Thoracic aorta (tissue), 2 donors: ENCODE measurements around the gene UBAC2. TPM values are rescaled to one million over a fixed set of nuclear protein-coding genes. Genes with fewer than 3 reads are reported as not detected.

Source experiments
- ATAC-seq: fragments of 150-250 bp; one replicate; pipeline ENCODE4 v1.8.0; 2017; ENCODE audit warnings: low read depth; ENCODE audit not compliant: insufficient number of reproducible peaks, low FRiP score
- DNase-seq: peaks from one replicate; pipeline ENCODE4 v3.0.0-alpha.2; 2020; ENCODE audit warnings: low spot score
- H3K27ac ChIP-seq, 2 donors: fragments of 200-600 bp; sonication (generic); 1 replicate in 1 of 2; 2 replicates in 1 of 2; pipeline ENCODE4 v1.5.1; 2016; ENCODE audit warnings: mild to moderate bottlenecking in 2 of 2, moderate library complexity in 2 of 2
- H3K27me3 ChIP-seq: fragments of 200-600 bp; sonication (generic); replicated peaks from 2 replicates; pipeline ENCODE4 v1.6.0; 2016; ENCODE audit warnings: mild to moderate bottlenecking; ENCODE audit not compliant: insufficient read depth
- H3K36me3 ChIP-seq: fragments of 200-600 bp; sonication (generic); one replicate; pipeline ENCODE4 v1.5.1; 2016
- H3K4me1 ChIP-seq, 2 donors: fragments of 200-600 bp; sonication (generic); 1 replicate in 1 of 2; 2 replicates in 1 of 2; pipeline versions ENCODE4 v1.5.1 to v1.6.0; 2016; ENCODE audit warnings: low read depth in 2 of 2, mild to moderate bottlenecking in 1 of 2; ENCODE audit not compliant: control insufficient read depth in 1 of 2
- H3K4me3 ChIP-seq: fragments of 200-600 bp; sonication (generic); 2 replicates; pipeline ENCODE4 v1.5.1; 2016; ENCODE audit warnings: mild to moderate bottlenecking
- H3K9me3 ChIP-seq: fragments of 200-600 bp; sonication (generic); 2 replicates; pipeline ENCODE4 v1.5.1; 2016
- CTCF ChIP-seq: fragments of 200-600 bp; sonication (generic); IDR thresholded peaks from one replicate; pipeline ENCODE4 v1.5.1; 2019; ENCODE audit warnings: antibody characterized with exemption
- total RNA-seq, 2 donors: library from RNA; depleted of rRNA; stranded (reverse); fragments of >200 nt; gene quantifications; one replicate each; pipeline versions ENCODE4 v1.1.0 to v1.2.3, GENCODE V29; 2016

Gene UBAC2
- total RNA-seq, 2 donors from 2014 or later, result 41.3 to 49.7 TPM

GRCh38 chr13:99266827-99267226, 66.2 kb downstream of the UBAC2 start:
- TF ChIP-seq CTCF, result no peak
- H3K4me1 ChIP-seq, result no peaks in the 10 kb centered on the region
- ATAC-seq (no peak), DNase-seq (no peak)
- no peak overlapping the region for H3K4me3 ChIP-seq
- no peaks in the 10 kb centered on the region for H3K36me3 ChIP-seq
- no peak overlapping the region for H3K27ac ChIP-seq
- H3K27me3 ChIP-seq, result no peaks in the 10 kb centered on the region
- H3K9me3 ChIP-seq, result no peaks in the 10 kb centered on the region

- Histone ChIP-seq H3K27me3 (no peaks in the 10 kb centered on the region), H3K4me3 (no peak overlapping the region), H3K4me1 (no peaks in the 10 kb centered on the region), H3K36me3 (no peaks in the 10 kb centered on the region), H3K27ac (no peak overlapping the region), H3K9me3 (no peaks in the 10 kb centered on the region)
- no peak for DNase-seq
- TF ChIP-seq CTCF, result no peak
- ATAC-seq, result no peak
Measured at GRCh38 chr13:99267927-99268326, 67.3 kb downstream of the UBAC2 start.

- no peaks in the 10 kb centered on the region for H3K4me1 ChIP-seq
- no peak overlapping the region for H3K27ac ChIP-seq
- DNase-seq (no peak), ATAC-seq (no peak)
- H3K9me3 ChIP-seq, result no peaks in the 10 kb centered on the region
- H3K4me3 ChIP-seq, result no peak overlapping the region
- H3K27me3 ChIP-seq, result no peaks in the 10 kb centered on the region
- H3K36me3 ChIP-seq, result no peaks in the 10 kb centered on the region
- TF ChIP-seq CTCF, result no peak
Measured at GRCh38 chr13:99268822-99269221, 68.2 kb downstream of the UBAC2 start.

- H3K27me3 ChIP-seq, result no peaks in the 10 kb centered on the region
- no peak overlapping the region for H3K4me3 ChIP-seq
- H3K4me1 ChIP-seq, result no peaks in the 10 kb centered on the region
- ATAC-seq (peak; percentile 65), DNase-seq (no peak)
- H3K36me3 ChIP-seq, result no peaks in the 10 kb centered on the region
- H3K9me3 ChIP-seq, result no peaks in the 10 kb centered on the region
- no peak overlapping the region for H3K27ac ChIP-seq
- peak; percentile 47 for TF ChIP-seq CTCF
Measured at GRCh38 chr13:99269627-99270241, 69.1 kb downstream of the UBAC2 start.

GRCh38 chr13:99270518-99270917, 69.9 kb downstream of the UBAC2 start:
- no peaks in the 10 kb centered on the region for H3K27me3 ChIP-seq
- H3K27ac ChIP-seq, result no peak overlapping the region
- no peaks in the 10 kb centered on the region for H3K9me3 ChIP-seq
- H3K36me3 ChIP-seq, result no peaks in the 10 kb centered on the region
- no peak for DNase-seq
- no peaks in the 10 kb centered on the region for H3K4me1 ChIP-seq
- H3K4me3 ChIP-seq, result no peak overlapping the region
- no peak for TF ChIP-seq CTCF
- no peak for ATAC-seq
